Measurements from ENCODE around the gene GLT8D1. TPM values are rescaled to one million over a fixed set of nuclear protein-coding genes. Genes with fewer than 3 reads are reported as not detected.
A peak's percentile ranks its signal among the peaks of the same experiment; 100 is the strongest.

The GLT8D1 gene
- total RNA-seq, 2 experiments from 2014 or later, result 34.0 to 35.6 TPM

- intact Hi-C loops (cut with micrococcal nuclease; ENCODE audit: unreplicated experiment), result no loop called here
- Histone ChIP-seq H3K4me2 (ENCODE audit: low read length) (no peak overlapping the region), H3K9me2 (ENCODE audit: insufficient read depth, low read length) (no peaks in the 10 kb centered on the region)
These were observed 9.6 kb downstream of the GLT8D1 start for GRCh38 chr3:52695798-52696671.

DNA sequence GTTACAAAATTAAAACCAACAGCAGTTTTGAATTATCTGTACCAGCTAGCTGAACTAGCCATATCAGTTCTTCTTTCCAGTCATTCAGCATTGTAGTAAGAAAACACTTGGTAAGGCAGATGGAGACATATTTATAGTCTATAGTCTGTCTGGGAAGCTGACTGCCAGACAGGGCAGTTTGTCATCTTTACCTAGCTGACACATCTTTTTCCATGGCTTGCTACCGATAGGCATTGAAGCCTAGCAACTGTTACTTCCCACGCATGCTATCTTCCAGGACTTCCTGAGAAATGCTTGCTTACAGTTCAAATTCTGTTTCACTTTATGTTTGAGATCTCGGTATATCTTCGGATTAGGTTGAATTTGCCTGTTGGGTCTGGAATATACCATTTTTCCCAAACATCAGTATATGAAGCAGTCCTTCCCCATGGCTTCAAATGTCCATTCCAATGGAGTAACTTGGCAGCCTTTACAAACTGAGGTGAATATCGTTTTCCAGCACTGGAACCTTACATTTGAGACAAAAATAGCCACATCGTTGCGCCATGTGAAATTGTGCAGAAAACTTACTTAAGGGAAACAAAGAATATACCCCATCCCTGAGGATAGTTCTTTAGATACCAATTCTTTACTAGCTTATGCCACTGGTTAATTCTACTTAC is 10.9 kb downstream of the GLT8D1 start:
- ChIA-PET POLR2A (no interaction called here), CTCF (ENCODE audit: unreplicated experiment) (no interaction called here)
- H3K36me3 ChIP-seq (ENCODE audit: insufficient read depth, low read length), result peaks cover 87% of the 10 kb centered on the region
- no peak overlapping the region for H3K4me3 ChIP-seq (ENCODE audit: low read depth, low read length, poor library complexity, severe bottlenecking)
- no peaks in the 10 kb centered on the region for H3K9me2 ChIP-seq (ENCODE audit: insufficient read depth, low read length)
- no peak for TF ChIP-seq CTCF (conservative IDR thresholded peaks at IDR 0.05; ENCODE audit: low read length)
- no peak for TF ChIP-seq EZH2phosphoT487 (IDR thresholded peaks at IDR 0.05; ENCODE audit: borderline replicate concordance, low read depth, low read length)
- H3K4me2 ChIP-seq (ENCODE audit: low read length), result no peak overlapping the region
- peaks cover 23% of the 10 kb centered on the region; the same call in 1 of the 2 replicates for H3K79me2 ChIP-seq (ENCODE audit: insufficient read depth, low read depth, low read length)
- H3K27ac ChIP-seq (ENCODE audit: low read depth, low read length, poor library complexity, severe bottlenecking), result no peak overlapping the region
- peaks cover 30% of the 10 kb centered on the region for H4K20me1 ChIP-seq (ENCODE audit: insufficient read depth, low read length)
- H3K4me1 ChIP-seq (ENCODE audit: insufficient read depth, low read length, poor library complexity, severe bottlenecking), result peaks cover 14% of the 10 kb centered on the region
- intact Hi-C loops (cut with micrococcal nuclease; ENCODE audit: unreplicated experiment), result no loop called here
- no peak overlapping the region for H2AFZ ChIP-seq (ENCODE audit: low read length)
- DNase-seq (ENCODE audit: low spot score), result no peak
- H3K9me3 ChIP-seq (ENCODE audit: low read length), result no peaks in the 10 kb centered on the region
- TSS peak; percentile 62 for BruUV-seq (replicated peaks)

More at GRCh38 chr3:52695798-52696671, 9.6 kb downstream of the GLT8D1 start:
- Histone ChIP-seq H3K4me3 (ENCODE audit: low read depth, low read length, poor library complexity, severe bottlenecking) (no peak overlapping the region), H2AFZ (ENCODE audit: low read length) (no peak overlapping the region), H3K27ac (ENCODE audit: low read depth, low read length, poor library complexity, severe bottlenecking) (peak overlapping the region; percentile 34), H3K4me1 (ENCODE audit: insufficient read depth, low read length, poor library complexity, severe bottlenecking) (peaks cover 14% of the 10 kb centered on the region), H3K36me3 (ENCODE audit: insufficient read depth, low read length) (peaks cover 76% of the 10 kb centered on the region), H3K79me2 (ENCODE audit: insufficient read depth, low read depth, low read length) (peaks cover 14% of the 10 kb centered on the region; the same call in 1 of the 2 replicates), H3K9me3 (ENCODE audit: low read length) (no peaks in the 10 kb centered on the region), H4K20me1 (ENCODE audit: insufficient read depth, low read length) (peaks cover 30% of the 10 kb centered on the region)
- CTCF ChIA-PET (ENCODE audit: unreplicated experiment), result no interaction called here
- no TSS peak for BruUV-seq (replicated peaks)
- no peak for TF ChIP-seq EZH2phosphoT487 (IDR thresholded peaks at IDR 0.05; ENCODE audit: borderline replicate concordance, low read depth, low read length)
- no peak for TF ChIP-seq CTCF (conservative IDR thresholded peaks at IDR 0.05; ENCODE audit: low read length)
- POLR2A ChIA-PET, result interaction anchor here (0.6 to 0.7 kb wide), 2 partner anchors 204 to 1657 kb away, joined by 3 to 10 read pairs; no protein-coding TSS in a partner anchor
- no peak for DNase-seq (ENCODE audit: low spot score)
